GM13977 (cell line): ENCODE measurements around the gene RABGGTA.
A peak's percentile ranks its signal among the peaks of the same experiment; 100 is the strongest.
"Not testable (repeated sequence)": the region's sequence is repeated elsewhere in the genome, so short reads cannot be mapped to it uniquely, and the experiment has no call there.

Experiments used
- DNase-seq: peaks from one replicate; pipeline ENCODE4 v3.0.0; 2012; ENCODE audit warnings: low spot score
- CTCF ChIP-seq: IDR thresholded peaks from 2 replicates; pipeline ENCODE4 v1.5.1; 2012; ENCODE audit warnings: mild to moderate bottlenecking, control low read depth; ENCODE audit not compliant: insufficient read depth; ENCODE audit errors: extremely low read depth, missing control alignments
- in situ Hi-C: fragments of 300-500 bp; cut with MboI; formaldehyde crosslinking; loops from one replicate; pipeline ENCODE4 v1.12.0; 2022; ENCODE audit warnings: low sequenced_read_pairs, low pct_unique_long_range_greater_than_20kb, mixed read lengths, inconsistent platforms; ENCODE audit not compliant: unreplicated experiment

The RABGGTA gene

DNA sequence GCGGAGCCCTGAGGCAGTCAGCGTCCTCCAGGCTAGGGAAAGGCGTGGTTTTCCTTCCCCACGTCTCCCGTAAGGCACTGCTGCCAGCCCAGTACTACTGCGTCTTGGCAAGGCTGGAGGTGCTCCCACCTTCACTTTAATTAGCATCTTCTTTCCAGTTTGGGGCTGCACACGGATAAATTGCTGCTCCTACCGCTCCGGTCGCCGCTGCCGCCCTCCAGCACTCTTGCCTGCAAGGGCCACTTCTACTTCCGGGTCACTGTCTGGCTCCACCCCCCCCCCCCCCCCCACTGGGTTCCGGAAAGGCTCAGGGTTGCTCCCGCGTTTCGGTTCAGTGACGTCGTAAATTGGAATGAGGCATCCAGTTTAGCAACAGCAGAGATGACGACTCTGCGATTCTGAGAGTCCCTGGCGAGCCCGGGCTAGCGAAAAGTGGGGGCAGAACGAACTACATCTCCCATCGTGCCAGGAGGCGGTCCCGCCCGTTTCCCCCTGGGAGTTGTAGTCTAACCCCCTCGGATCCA is 39.2 kb downstream of the RABGGTA start, which contains the start of gene NEDD8:
Gene NEDD8, minus strand, starts transcription at position 247 of the 524 bp plus-strand sequence. Its CDS starts 100 bp downstream, at position 147.
- in situ Hi-C loops, result no loop called here

GRCh38 chr14:24231263-24232120 is 39.9 kb downstream of the RABGGTA start:
- no peak for TF ChIP-seq CTCF
- in situ Hi-C loops, result no loop called here
- no peak for DNase-seq

More for the DNA sequence above, 39.2 kb downstream of the RABGGTA start, which contains the start of gene NEDD8:
- no peak for TF ChIP-seq CTCF
- DNase-seq, result peak; percentile 83

DNA sequence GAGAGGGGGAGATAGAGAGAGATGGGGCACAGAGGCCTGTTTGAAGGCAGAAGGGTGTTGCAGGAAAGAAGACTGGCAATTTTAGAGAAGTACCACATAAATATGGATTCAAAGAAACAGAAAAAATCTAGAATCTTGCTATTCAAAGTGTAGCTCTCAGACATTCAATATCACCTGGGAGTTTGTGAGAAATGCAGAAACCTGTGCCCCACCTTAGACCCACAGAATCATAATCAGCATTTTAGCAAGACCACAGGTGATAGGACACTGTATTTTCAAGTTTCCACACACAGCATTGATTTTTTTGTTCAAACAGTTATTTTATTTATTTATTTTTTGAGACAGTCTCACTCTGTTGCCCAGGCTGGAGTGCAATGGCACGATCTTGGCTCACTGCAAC is 42.5 kb downstream of the RABGGTA start:
- TF ChIP-seq CTCF, result no peak
- in situ Hi-C loops, result no loop called here
- DNase-seq, result no peak

GRCh38 chr14:24226473-24226872 is 44.9 kb downstream of the RABGGTA start:
- no peak for TF ChIP-seq CTCF
- DNase-seq, result no peak
- in situ Hi-C loops, result no loop called here

- in situ Hi-C loops, result no loop called here
- no peak for DNase-seq
- TF ChIP-seq CTCF, result no peak
These were observed 46.8 kb downstream of the RABGGTA start for GRCh38 chr14:24224618-24225071.

GRCh38 chr14:24222987-24223386 is 48.4 kb downstream of the RABGGTA start:
- in situ Hi-C loops, DNase-seq: not testable (repeated sequence)

DNA sequence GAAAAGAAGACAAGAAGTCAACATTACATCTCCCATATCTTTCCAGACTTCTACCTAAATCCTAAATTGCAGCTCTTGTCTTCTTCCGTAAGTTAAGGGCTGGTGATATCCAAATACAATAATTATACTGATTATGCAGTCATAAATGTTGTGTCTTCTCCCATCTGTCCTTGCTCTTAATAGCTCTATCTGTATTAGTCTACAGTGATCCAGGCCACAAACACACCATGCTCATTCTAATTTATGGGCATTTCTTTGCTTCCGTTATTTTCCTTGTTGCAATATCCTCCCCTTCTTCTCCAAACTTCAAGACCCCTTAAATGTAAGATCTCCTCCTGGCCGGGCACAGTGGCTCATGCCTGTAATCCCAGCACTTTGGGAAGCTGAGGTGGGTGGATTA is 51.9 kb downstream of the RABGGTA start:
- no peak for TF ChIP-seq CTCF
- DNase-seq, result no peak
- in situ Hi-C loops, result no loop called here
